HepG2 (cell line): ENCODE measurements around the gene FOLR2. TPM values are rescaled to one million over a fixed set of nuclear protein-coding genes. Genes with fewer than 3 reads are reported as not detected.

Experiments used
- ATAC-seq: fragments of 200-7000 bp; cut with Tn5 transposase; 3 replicates; pipeline ENCODE4 v1.9.1; 2020; ENCODE audit warnings: mild to moderate bottlenecking, moderate library complexity
- BruUV-seq: library from RNA; stranded (reverse); fragments of 400-500 nt; replicated peaks from 2 replicates; lab custom pipeline; 2021; lab: Mats Ljungman, UMichigan
- CTCF ChIA-PET: fragments of 300-600 bp; formaldehyde crosslinking; extraction: SDS; loops from one replicate; lab custom pipeline; 2021; ENCODE audit warnings: low total read pairs, inconsistent platforms, low intra/inter-chr PET ratio; lab: Yijun Ruan, JAX
- POLR2A ChIA-PET: fragments of 350-600 bp; sonication (Branson Sonifier 250); formaldehyde crosslinking; loops from one replicate; lab custom pipeline; 2020; ENCODE audit warnings: antibody characterized with exemption, inconsistent platforms; lab: Yijun Ruan, JAX
- DNase-seq: peaks from one replicate; pipeline ENCODE4 v3.0.0-alpha.2; 2015; ENCODE audit warnings: low spot score
- FAIRE-seq: peaks from 3 replicates; lab custom pipeline; 2011; peaks lifted over from hg19 to GRCh38; lab: Jason Lieb, UNC
- H2AFZ ChIP-seq: one replicate; pipeline ENCODE4 v1.6.1; 2011; ENCODE audit warnings: low read length, inconsistent platforms
- H3K27ac ChIP-seq: fragments of 300-600 bp; 3 replicates; pipeline ENCODE4 v1.8.0; 2011; ENCODE audit warnings: mixed run types, mild to moderate bottlenecking, mixed read lengths, low read length, inconsistent platforms; ENCODE audit not compliant: insufficient read depth; ENCODE audit errors: extremely low read length
- H3K27me3 ChIP-seq, 2 experiments: fragments of 200-600 bp in 1 of 2; 2 replicates in 1 of 2; 3 replicates in 1 of 2; pipeline versions ENCODE4 v1.6.0 to v1.8.0; 2011; ENCODE audit warnings: low read length in 2 of 2, mild to moderate bottlenecking in 2 of 2, moderate library complexity in 2 of 2, inconsistent platforms in 1 of 2; ENCODE audit not compliant: insufficient read depth in 2 of 2, control insufficient read depth in 1 of 2
- H3K36me3 ChIP-seq, 2 experiments: fragments of 200-600 bp in 1 of 2; replicated peaks in 1 of 2; 2 replicates in 1 of 2; 3 replicates in 1 of 2; pipeline versions ENCODE4 v1.5.1 to v1.8.0; 2011; ENCODE audit warnings: low read length in 2 of 2, inconsistent platforms in 1 of 2; ENCODE audit not compliant: insufficient read depth in 2 of 2, control insufficient read depth in 1 of 2
- H3K4me1 ChIP-seq: 2 replicates; pipeline ENCODE4 v1.5.1; 2012; ENCODE audit warnings: low read length, inconsistent platforms; ENCODE audit not compliant: insufficient read depth
- H3K4me2 ChIP-seq: 2 replicates; pipeline ENCODE4 v1.6.0; 2011; ENCODE audit warnings: low read depth, low read length, inconsistent platforms
- H3K4me3 ChIP-seq, 3 experiments: fragments of 200-600 bp in 1 of 3; sonication (generic), shearing (Covaris generic) in 1 of 3; replicated peaks in 1 of 3; 2 replicates each; pipeline ENCODE4 v1.5.1; 2011 to 2016; ENCODE audit warnings: low read length in 3 of 3, inconsistent platforms in 2 of 3, low read depth in 2 of 3, mild to moderate bottlenecking in 2 of 3, control low read depth in 1 of 3, mixed read lengths in 1 of 3; ENCODE audit not compliant: insufficient read depth in 1 of 3
- H3K79me2 ChIP-seq: one replicate; pipeline ENCODE4 v1.6.1; 2011; ENCODE audit warnings: low read length, inconsistent platforms; ENCODE audit not compliant: insufficient read depth
- H3K9ac ChIP-seq: 2 replicates; pipeline ENCODE4 v1.6.0; 2011; ENCODE audit warnings: mild to moderate bottlenecking, low read depth, low read length, inconsistent platforms; ENCODE audit not compliant: insufficient read depth
- H3K9me3 ChIP-seq: 2 replicates; pipeline ENCODE4 v1.5.1; 2012; ENCODE audit warnings: mild to moderate bottlenecking, low read length
- H4K20me1 ChIP-seq: 2 replicates; pipeline ENCODE4 v1.6.0; 2011; ENCODE audit warnings: inconsistent platforms, mild to moderate bottlenecking, low read length, moderate library complexity; ENCODE audit not compliant: insufficient read depth
- HDAC6 ChIP-seq: fragments of 200-600 bp; sonication (generic); IDR thresholded peaks from 2 replicates; pipeline ENCODE4 v1.7.0; 2017; ENCODE audit warnings: mild to moderate bottlenecking, antibody characterized with exemption, low read length, low read depth
- HMG20A ChIP-seq: IDR thresholded peaks from 2 replicates; pipeline ENCODE4 v1.6.1; 2016; ENCODE audit warnings: borderline replicate concordance
- HOXA9 ChIP-seq: sonication (generic); formaldehyde crosslinking; IDR thresholded peaks from 2 replicates; pipeline ENCODE4 v1.8.1; 2022; ENCODE audit warnings: missing genetic modification reagents, mild to moderate bottlenecking, moderate library complexity, borderline replicate concordance
- JUND ChIP-seq: sonication (generic); formaldehyde crosslinking; IDR thresholded peaks from 2 replicates; pipeline ENCODE4 v1.8.0; 2022; ENCODE audit warnings: mild to moderate bottlenecking, missing genetic modification reagents
- KDM3A ChIP-seq: IDR thresholded peaks from 2 replicates; pipeline ENCODE4 v1.6.1; 2018; ENCODE audit warnings: low read depth, missing compliant biosample characterization
- KDM4B ChIP-seq: sonication (generic); formaldehyde crosslinking; IDR thresholded peaks from 2 replicates; pipeline ENCODE4 v1.4.0; 2020; ENCODE audit warnings: missing genetic modification reagents
- PATZ1 ChIP-seq: sonication (generic); formaldehyde crosslinking; IDR thresholded peaks from 2 replicates; pipeline ENCODE4 v1.4.0; 2020; ENCODE audit warnings: missing genetic modification reagents
- PCBP1 ChIP-seq: fragments of 200-400 bp; formaldehyde crosslinking; IDR thresholded peaks from 2 replicates; pipeline ENCODE4 v1.6.1; 2017; ENCODE audit warnings: mild to moderate bottlenecking, low read depth, low read length, borderline replicate concordance
- THAP11 ChIP-seq: IDR thresholded peaks from 2 replicates; pipeline ENCODE4 v1.6.1; 2016; ENCODE audit warnings: missing biosample characterization, missing genetic modification reagents
- ZNF280D ChIP-seq: sonication (generic); formaldehyde crosslinking; IDR thresholded peaks from 2 replicates; pipeline ENCODE4 v1.5.1; 2020; ENCODE audit warnings: mild to moderate bottlenecking, missing genetic modification reagents
- WGBS: methylation state at CpG from one replicate; pipeline ENCODE4 v1.1.6; 2017; ENCODE audit warnings: low lambda C conversion rate; 5-methylcytosine and 5-hydroxymethylcytosine counted together
- in situ Hi-C: cut with HindIII; loops from 2 replicates; pipeline ENCODE4 v1.10.0; 2017; ENCODE audit warnings: low pct_unique_long_range_greater_than_20kb; ENCODE audit not compliant: extremely low pct_ligation_motif_present
- intact Hi-C: fragments of 100-400 bp; cut with micrococcal nuclease; formaldehyde crosslinking; loops from one replicate; pipeline ENCODE4 v1.10.0; 2022; ENCODE audit not compliant: unreplicated experiment
- polyA plus RNA-seq, 8 experiments: library from polyadenylated mRNA; depleted of rRNA in 3 of 8; stranded (reverse) in 7 of 8; unstranded in 1 of 8; fragments of >200 nt; fragmentation: Illumina TruSeq in 4 of 8; extraction: Trizol in 4 of 8; gene quantifications; 2 replicates each; pipeline versions ENCODE4 v1.2.1 to v1.2.3, GENCODE V29; 2011 to 2016; ENCODE audit warnings: low read depth in 4 of 8, missing spikeins in 1 of 8, mixed read lengths in 1 of 8; ENCODE audit not compliant: insufficient read depth in 1 of 8
- total RNA-seq, 5 experiments: library from RNA; depleted of rRNA; stranded (reverse); fragments of >200 nt; fragmentation: Illumina TruSeq; extraction: Trizol; gene quantifications; 2 replicates each; pipeline ENCODE4 v1.2.3, GENCODE V29; 2016; ENCODE audit warnings: low read depth in 1 of 5
- TF ChIP-seq, protein P1 (sequence below): sonication (generic); formaldehyde crosslinking; IDR thresholded peaks from 2 replicates; pipeline ENCODE4 v1.5.0; 2020; ENCODE audit warnings: missing genetic modification reagents
- TF ChIP-seq, protein P2 (sequence below): sonication (generic); formaldehyde crosslinking; IDR thresholded peaks from 2 replicates; pipeline ENCODE4 v1.4.0; 2020; ENCODE audit warnings: mild to moderate bottlenecking, missing genetic modification reagents

FOLR2 gene
- total and polyA plus RNA-seq, 2 of the 13 experiments (the other 11 are each of a cell fraction or from before 2014, with no cell fraction given): 0.09 TPM; not detected in 1

- in situ Hi-C loops (no loop called here), intact Hi-C loops (no loop called here)
- TF ChIP-seq HMG20A (CRISPR knock-in tag) (no peak), PCBP1 (no peak), THAP11 (CRISPR knock-in tag) (no peak), ZNF280D (CRISPR knock-in tag) (no peak), JUND (CRISPR knock-in tag) (no peak), PATZ1 (CRISPR knock-in tag) (no peak), HDAC6 (no peak), HOXA9 (no peak), KDM3A (CRISPR knock-in tag) (no peak), KDM4B (CRISPR knock-in tag) (no peak)
- TF ChIP-seq, protein P1, sequence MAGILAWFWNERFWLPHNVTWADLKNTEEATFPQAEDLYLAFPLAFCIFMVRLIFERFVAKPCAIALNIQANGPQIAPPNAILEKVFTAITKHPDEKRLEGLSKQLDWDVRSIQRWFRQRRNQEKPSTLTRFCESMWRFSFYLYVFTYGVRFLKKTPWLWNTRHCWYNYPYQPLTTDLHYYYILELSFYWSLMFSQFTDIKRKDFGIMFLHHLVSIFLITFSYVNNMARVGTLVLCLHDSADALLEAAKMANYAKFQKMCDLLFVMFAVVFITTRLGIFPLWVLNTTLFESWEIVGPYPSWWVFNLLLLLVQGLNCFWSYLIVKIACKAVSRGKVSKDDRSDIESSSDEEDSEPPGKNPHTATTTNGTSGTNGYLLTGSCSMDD (CRISPR knock-in tag): no peak
- TF ChIP-seq, protein P2, sequence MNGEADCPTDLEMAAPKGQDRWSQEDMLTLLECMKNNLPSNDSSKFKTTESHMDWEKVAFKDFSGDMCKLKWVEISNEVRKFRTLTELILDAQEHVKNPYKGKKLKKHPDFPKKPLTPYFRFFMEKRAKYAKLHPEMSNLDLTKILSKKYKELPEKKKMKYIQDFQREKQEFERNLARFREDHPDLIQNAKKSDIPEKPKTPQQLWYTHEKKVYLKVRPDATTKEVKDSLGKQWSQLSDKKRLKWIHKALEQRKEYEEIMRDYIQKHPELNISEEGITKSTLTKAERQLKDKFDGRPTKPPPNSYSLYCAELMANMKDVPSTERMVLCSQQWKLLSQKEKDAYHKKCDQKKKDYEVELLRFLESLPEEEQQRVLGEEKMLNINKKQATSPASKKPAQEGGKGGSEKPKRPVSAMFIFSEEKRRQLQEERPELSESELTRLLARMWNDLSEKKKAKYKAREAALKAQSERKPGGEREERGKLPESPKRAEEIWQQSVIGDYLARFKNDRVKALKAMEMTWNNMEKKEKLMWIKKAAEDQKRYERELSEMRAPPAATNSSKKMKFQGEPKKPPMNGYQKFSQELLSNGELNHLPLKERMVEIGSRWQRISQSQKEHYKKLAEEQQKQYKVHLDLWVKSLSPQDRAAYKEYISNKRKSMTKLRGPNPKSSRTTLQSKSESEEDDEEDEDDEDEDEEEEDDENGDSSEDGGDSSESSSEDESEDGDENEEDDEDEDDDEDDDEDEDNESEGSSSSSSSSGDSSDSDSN (CRISPR knock-in tag): no peak
- FAIRE-seq: no peak
- H3K27ac ChIP-seq: no peak overlapping the region
- DNase-seq: no peak
- no peak overlapping the region for H3K9ac ChIP-seq
- 100% methylated on average over 2 of the region's 2 CpGs for WGBS
- ChIA-PET CTCF (no interaction called here), POLR2A (interaction anchor here (0.6 kb wide), 1 partner anchor 11 kb away, joined by 4 read pairs; no protein-coding TSS in a partner anchor)
- no peak overlapping the region for H3K4me3 ChIP-seq
- H3K36me3 ChIP-seq: peaks cover 14 to 36% of the 10 kb centered on the region in 2 experiments; a peak in 4 of 5 replicates
- H2AFZ ChIP-seq: no peak overlapping the region
- H3K4me2 ChIP-seq: no peak overlapping the region
- no TSS peak for BruUV-seq
- H3K9me3 ChIP-seq: no peaks in the 10 kb centered on the region
- H3K4me1 ChIP-seq: peaks cover 17% of the 10 kb centered on the region
- no peaks in the 10 kb centered on the region for H4K20me1 ChIP-seq
- ATAC-seq: no peak
- peaks cover 2 to 19% of the 10 kb centered on the region in 2 experiments; a peak in 4 of 5 replicates for H3K27me3 ChIP-seq
- H3K79me2 ChIP-seq: no peaks in the 10 kb centered on the region
Measured at GRCh38 chr11:72236774-72237111, 20.1 kb downstream of the FOLR2 start.
